Loucy (cell line): ENCODE data around the gene C1QTNF1.
"Not testable (repeated sequence)": the region's sequence is repeated elsewhere in the genome, so short reads cannot be mapped to it uniquely, and the experiment has no call there.

ENCODE experiments used
- H2AFZ ChIP-seq: fragments of 200-600 bp; sonication (generic); 2 replicates; pipeline ENCODE4 v1.6.0; 2016; ENCODE audit warnings: antibody characterized with exemption, mild to moderate bottlenecking, low read length, moderate library complexity
- H3F3A ChIP-seq: fragments of 200-600 bp; 2 replicates; pipeline ENCODE4 v1.6.0; 2016; ENCODE audit warnings: antibody characterized with exemption, low read depth, mild to moderate bottlenecking
- H3K27me3 ChIP-seq: fragments of 200-600 bp; sonication (generic); 2 replicates; pipeline ENCODE4 v1.6.1; 2014; ENCODE audit warnings: low read length, mild to moderate bottlenecking; ENCODE audit not compliant: insufficient read depth, poor library complexity, severe bottlenecking
- H3K36me3 ChIP-seq: fragments of 200-600 bp; sonication (generic); 2 replicates; pipeline ENCODE4 v1.6.1; 2016; ENCODE audit warnings: low read length; ENCODE audit not compliant: insufficient read depth
- H3K4me1 ChIP-seq: fragments of 200-600 bp; sonication (generic); 2 replicates; pipeline ENCODE4 v1.5.1; 2014; ENCODE audit warnings: low read length, mild to moderate bottlenecking; ENCODE audit not compliant: insufficient read depth, poor library complexity, severe bottlenecking
- H3K4me2 ChIP-seq: fragments of 200-600 bp; sonication (generic); 2 replicates; pipeline ENCODE4 v1.6.0; 2014; ENCODE audit warnings: antibody characterized with exemption, low read length, low read depth, mild to moderate bottlenecking; ENCODE audit not compliant: poor library complexity, severe bottlenecking
- H3K4me3 ChIP-seq: fragments of 200-600 bp; sonication (generic); 2 replicates; pipeline ENCODE4 v1.5.1; 2014; ENCODE audit warnings: low read length, mild to moderate bottlenecking, mixed read lengths; ENCODE audit not compliant: poor library complexity, severe bottlenecking
- H3K79me2 ChIP-seq: fragments of 200-600 bp; sonication (generic); 2 replicates; pipeline ENCODE4 v1.6.1; 2014; ENCODE audit warnings: low read length; ENCODE audit not compliant: insufficient read depth
- H3K9ac ChIP-seq: fragments of 200-600 bp; sonication (generic); 2 replicates; pipeline ENCODE4 v1.6.0; 2014; ENCODE audit warnings: mild to moderate bottlenecking, low read depth, low read length, moderate library complexity; ENCODE audit not compliant: poor library complexity, severe bottlenecking
- H3K9me2 ChIP-seq: fragments of 200-600 bp; sonication (generic); replicated peaks from 2 replicates; pipeline ENCODE4 v1.6.1; 2016; ENCODE audit warnings: low read depth, low read length, mixed read lengths
- H3K9me3 ChIP-seq: fragments of 200-600 bp; sonication (generic); 2 replicates; pipeline ENCODE4 v1.6.1; 2014; ENCODE audit warnings: mild to moderate bottlenecking, antibody characterized with exemption, low read length, low read depth; ENCODE audit not compliant: insufficient read depth
- H4K20me1 ChIP-seq: fragments of 200-600 bp; sonication (generic); 2 replicates; pipeline ENCODE4 v1.6.0; 2014; ENCODE audit warnings: antibody characterized with exemption, low read length, mild to moderate bottlenecking; ENCODE audit not compliant: insufficient read depth, poor library complexity, severe bottlenecking
- CTCF ChIP-seq: fragments of 200-600 bp; sonication (generic); conservative IDR thresholded peaks from 2 replicates; pipeline ENCODE4 v1.5.1; 2014; ENCODE audit warnings: mild to moderate bottlenecking, antibody characterized with exemption, low read length
- EZH2phosphoT487 ChIP-seq: fragments of 200-600 bp; IDR thresholded peaks from 2 replicates; pipeline ENCODE4 v1.6.1; 2018; ENCODE audit warnings: antibody characterized with exemption, mild to moderate bottlenecking, moderate library complexity, borderline replicate concordance

Gene C1QTNF1

GRCh38 chr17:79029327-79030009 is 5.5 kb downstream of the C1QTNF1 start:
- Histone ChIP-seq H3K79me2 (no peaks in the 10 kb centered on the region), H4K20me1 (no peaks in the 10 kb centered on the region), H3K9ac (no peak overlapping the region), H3K4me2 (no peak overlapping the region), H3F3A (no peaks in the 10 kb centered on the region), H3K4me3 (no peak overlapping the region), H3K36me3 (no peaks in the 10 kb centered on the region), H3K9me2 (no peaks in the 10 kb centered on the region), H3K27me3 (no peaks in the 10 kb centered on the region), H3K9me3 (no peaks in the 10 kb centered on the region), H3K4me1 (no peaks in the 10 kb centered on the region), H2AFZ (no peak overlapping the region)
- TF ChIP-seq CTCF (no peak), EZH2phosphoT487 (no peak)

- H3K9me2 ChIP-seq, H3K4me2 ChIP-seq, H3F3A ChIP-seq, H2AFZ ChIP-seq, H3K9me3 ChIP-seq, H3K9ac ChIP-seq, H3K4me1 ChIP-seq, H3K27me3 ChIP-seq, H3K79me2 ChIP-seq, H3K36me3 ChIP-seq, H4K20me1 ChIP-seq, H3K4me3 ChIP-seq: not testable (repeated sequence)
Measured at GRCh38 chr17:79030636-79031035, 6.7 kb downstream of the C1QTNF1 start.

- Histone ChIP-seq H3K9me2 (no peaks in the 10 kb centered on the region), H3K79me2 (no peaks in the 10 kb centered on the region), H3K9me3 (no peaks in the 10 kb centered on the region), H3K4me2 (no peak overlapping the region), H2AFZ (no peak overlapping the region), H3K9ac (no peak overlapping the region), H3K4me1 (no peaks in the 10 kb centered on the region), H4K20me1 (no peaks in the 10 kb centered on the region), H3K4me3 (no peak overlapping the region), H3F3A (no peaks in the 10 kb centered on the region), H3K36me3 (no peaks in the 10 kb centered on the region), H3K27me3 (no peaks in the 10 kb centered on the region)
- TF ChIP-seq CTCF = no peak
- TF ChIP-seq EZH2phosphoT487 = no peak
Measured at GRCh38 chr17:79031996-79032875, 8.3 kb downstream of the C1QTNF1 start.
